ENCODE measurements around the gene INSC. TPM values are rescaled to one million over a fixed set of nuclear protein-coding genes. Genes with fewer than 3 reads are reported as not detected.

The INSC gene
- total and polyA plus RNA-seq, 2 of the 8 experiments (the other 6 are each of a cell fraction or from before 2014, with no cell fraction given): 0.58 to 0.59 TPM

DNA sequence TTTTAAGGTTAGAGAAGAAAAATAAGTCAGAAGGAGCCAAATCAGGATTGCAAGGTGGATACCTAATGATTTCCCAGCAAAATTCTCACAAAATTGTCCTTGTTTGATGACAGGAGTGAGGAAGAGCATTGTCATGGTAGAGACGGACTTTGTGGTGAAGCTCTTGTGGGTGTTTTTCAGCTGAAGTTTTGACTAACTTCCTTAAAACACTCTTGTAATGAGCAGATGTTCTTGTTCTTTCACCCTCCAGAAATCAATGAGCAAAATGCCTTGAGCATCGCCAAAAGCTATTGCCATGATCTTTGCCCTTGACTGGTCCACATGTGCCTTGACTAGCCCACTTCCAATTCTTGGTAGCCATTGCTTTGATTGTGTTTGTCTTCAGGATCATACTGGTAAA, 21.3 kb upstream of the INSC start:
- H2BK5ac ChIP-seq (ENCODE audit: low read depth, low read length): no peak overlapping the region
- no peak overlapping the region for H2BK20ac ChIP-seq (ENCODE audit: low read length)
- H3K4ac ChIP-seq (replicated peaks; ENCODE audit: insufficient read length, low read depth, low read length): no peak overlapping the region
- H2AFZ ChIP-seq (ENCODE audit: low read length): no peak overlapping the region
- no peak overlapping the region for H3K4me2 ChIP-seq (ENCODE audit: insufficient read depth in 1 of 2, low read depth in 2 of 2, low read length in 2 of 2)
- H3K79me1 ChIP-seq (ENCODE audit: low read depth, low read length): no peaks in the 10 kb centered on the region
- no peak overlapping the region for H2AK5ac ChIP-seq (ENCODE audit: low read depth, low read length)
- no peaks in the 10 kb centered on the region; a peak in 1 of 7 replicates for H3K4me1 ChIP-seq (replicated peaks in 1 of 4; ENCODE audit: control insufficient read depth in 3 of 4, insufficient read depth in 4 of 4, low read length in 3 of 4)
- no peak overlapping the region for H3K56ac ChIP-seq (replicated peaks; ENCODE audit: insufficient read length, low read depth, low read length)
- no peak overlapping the region for H3K9ac ChIP-seq (replicated peaks in 1 of 4; ENCODE audit: extremely low read depth in 1 of 4, low read depth in 3 of 4, low read length in 3 of 4)
- H3K23me2 ChIP-seq (ENCODE audit: low read depth, low read length): no peaks in the 10 kb centered on the region
- POLR2A ChIA-PET (ENCODE audit: partially characterized antibody): no interaction called here
- no peaks in the 10 kb centered on the region for H3K27me3 ChIP-seq (replicated peaks in 1 of 4; ENCODE audit: control insufficient read depth in 3 of 4, extremely low read depth in 1 of 4, insufficient read depth in 3 of 4, low read length in 3 of 4)
- no peak overlapping the region for H4K91ac ChIP-seq (replicated peaks; ENCODE audit: insufficient read length, low read length)
- H4K20me1 ChIP-seq (replicated peaks in 1 of 2; ENCODE audit: control insufficient read depth in 1 of 2, insufficient read depth in 2 of 2, low read length in 2 of 2): no peaks in the 10 kb centered on the region
- H3K36me3 ChIP-seq (ENCODE audit: control insufficient read depth in 2 of 4, insufficient read depth in 4 of 4, low read length in 3 of 4): no peaks in the 10 kb centered on the region
- H3K14ac ChIP-seq (ENCODE audit: insufficient read length): no peak overlapping the region
- H3K23ac ChIP-seq (ENCODE audit: insufficient read length): no peak overlapping the region
- no peak overlapping the region for H2BK15ac ChIP-seq (ENCODE audit: low read length)
- H4K8ac ChIP-seq (ENCODE audit: extremely low read depth, insufficient read depth, low read length): no peak overlapping the region
- H2BK120ac ChIP-seq (replicated peaks; ENCODE audit: low read depth, low read length): no peak overlapping the region
- no peak overlapping the region for H3K18ac ChIP-seq (ENCODE audit: extremely low read depth, low read length)
- 93% methylated on average over 2 of the region's 2 CpGs; no CpG with 5 or more reads in 1 of the 2 experiments for WGBS, 2 experiments (ENCODE audit: extremely low coverage in 1 of 2, insufficient coverage in 1 of 2, insufficient read length in 1 of 2, insufficient replicate concordance in 2 of 2, low coverage in 1 of 2, low lambda C conversion rate in 2 of 2, missing lambda C conversion rate in 1 of 2)
- CTCF ChIA-PET (ENCODE audit: partially characterized antibody): interaction anchor here (0.9 to 3.6 kb wide), 4 partner anchors 19 to 186 kb away, joined by 3 to 26 read pairs (median 5); partner anchors contain the start of gene CALCB
- H3K27ac ChIP-seq (ENCODE audit: low read depth, low read length): no peak overlapping the region
- H3K9me3 ChIP-seq (ENCODE audit: insufficient read depth in 2 of 2, low read depth in 1 of 2, low read length in 1 of 2): no peaks in the 10 kb centered on the region; a peak in 1 of 4 replicates
- no peak for TF ChIP-seq KDM5A (IDR thresholded peaks at IDR 0.05; ENCODE audit: low read length)
- TF ChIP-seq SIN3A (conservative IDR thresholded peaks at IDR 0.05 in 1 of 2, IDR thresholded peaks at IDR 0.05 in 1 of 2; ENCODE audit: low read depth in 1 of 2, low read length in 2 of 2): no peak
- no peak for TF ChIP-seq FOSL1 (IDR thresholded peaks at IDR 0.05; ENCODE audit: insufficient read depth, low read depth, low read length)
- TF ChIP-seq, protein P1, sequence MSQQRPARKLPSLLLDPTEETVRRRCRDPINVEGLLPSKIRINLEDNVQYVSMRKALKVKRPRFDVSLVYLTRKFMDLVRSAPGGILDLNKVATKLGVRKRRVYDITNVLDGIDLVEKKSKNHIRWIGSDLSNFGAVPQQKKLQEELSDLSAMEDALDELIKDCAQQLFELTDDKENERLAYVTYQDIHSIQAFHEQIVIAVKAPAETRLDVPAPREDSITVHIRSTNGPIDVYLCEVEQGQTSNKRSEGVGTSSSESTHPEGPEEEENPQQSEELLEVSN (IDR thresholded peaks at IDR 0.05): no peak
- TF ChIP-seq GABPA (IDR thresholded peaks at IDR 0.05; ENCODE audit: borderline replicate concordance, insufficient read depth, low read length): no peak
- no peak for TF ChIP-seq SAP30 (IDR thresholded peaks at IDR 0.05; ENCODE audit: insufficient read depth, insufficient replicate concordance, low read length)
- H2BK12ac ChIP-seq (ENCODE audit: low read depth, low read length): no peak overlapping the region
- H3K79me2 ChIP-seq (ENCODE audit: control insufficient read depth in 1 of 2, insufficient read depth in 2 of 2, low read length in 2 of 2): no peaks in the 10 kb centered on the region
- DNase-seq (ENCODE audit: low read depth in 1 of 2, low spot score in 2 of 2) (no peak), FAIRE-seq (no peak)
- no peak overlapping the region for H3K4me3 ChIP-seq (ENCODE audit: extremely low read depth in 1 of 4, insufficient read depth in 2 of 4, low read depth in 3 of 4, low read length in 4 of 4)
- H4K5ac ChIP-seq (ENCODE audit: insufficient read length, low read depth, low read length): no peak overlapping the region
